Esophagus squamous epithelium (tissue), 5 donors: ENCODE data around the gene PECR. TPM values are rescaled to one million over a fixed set of nuclear protein-coding genes. Genes with fewer than 3 reads are reported as not detected.

ENCODE experiments used
- DNase-seq: peaks from one replicate; lab custom pipeline; 2025; lab: John Stamatoyannopoulos, UW
- H3K27ac ChIP-seq, 4 donors: fragments of 200-600 bp; sonication (generic); one replicate each; pipeline ENCODE4 v1.5.1; 2016 to 2019; ENCODE audit warnings: mild to moderate bottlenecking in 1 of 4
- H3K27me3 ChIP-seq, 4 donors: fragments of 200-600 bp; sonication (generic); 1 replicate in 3 of 4; 2 replicates in 1 of 4; pipeline versions ENCODE4 v1.5.1 to v1.6.0; 2017 to 2021; ENCODE audit warnings: antibody characterized with exemption in 1 of 4
- H3K36me3 ChIP-seq, 3 donors: fragments of 200-600 bp; sonication (generic); one replicate each; pipeline ENCODE4 v1.5.1; 2016 to 2019
- H3K4me1 ChIP-seq, 3 donors: fragments of 200-600 bp; sonication (generic); one replicate each; pipeline ENCODE4 v1.5.1; 2017 to 2019
- H3K4me3 ChIP-seq, 4 donors: fragments of 200-600 bp; sonication (generic); 1 replicate in 3 of 4; 2 replicates in 1 of 4; pipeline ENCODE4 v1.5.1; 2016 to 2019; ENCODE audit warnings: mild to moderate bottlenecking in 2 of 4, moderate library complexity in 1 of 4
- H3K9me3 ChIP-seq, 3 donors: fragments of 200-600 bp; sonication (generic); one replicate each; pipeline ENCODE4 v1.5.1; 2016 to 2019
- CTCF ChIP-seq, 6 experiments: fragments of 450-650 bp in 4 of 6; fragments of 200-600 bp in 2 of 6; sonication (generic) in 2 of 6; IDR thresholded peaks; one replicate each; pipeline ENCODE4 v1.5.1; 2016 to 2019; ENCODE audit warnings: antibody characterized with exemption in 6 of 6, mild to moderate bottlenecking in 4 of 6, moderate library complexity in 4 of 6
- POLR2A ChIP-seq, 4 donors: fragments of 450-650 bp; IDR thresholded peaks; one replicate each; pipeline ENCODE4 v1.6.1; 2017; ENCODE audit warnings: antibody characterized with exemption in 4 of 4, mild to moderate bottlenecking in 4 of 4, moderate library complexity in 3 of 4
- WGBS, 2 donors: methylation state at CpG; one replicate each; pipeline ENCODE4 v1.1.5; 2018; 5-methylcytosine and 5-hydroxymethylcytosine counted together
- intact Hi-C: fragments of 100-400 bp; cut with DNase I; formaldehyde crosslinking; loops from one replicate; pipeline ENCODE4 v1.15.0; 2022
- total RNA-seq, 4 donors: library from RNA; depleted of rRNA; stranded (reverse); fragments of >200 nt; gene quantifications; one replicate each; pipeline ENCODE4 v1.1.0, GENCODE V29; 2016
- donor health status: DM: yes; HTN: yes; CAD: no.

The PECR gene
- total RNA-seq, 4 donors from 2014 or later = 1.5 to 6.8 (median 5.1) TPM

GRCh38 chr2:216044883-216045486 lies 36.6 kb downstream of the PECR start:
- no peak for TF ChIP-seq POLR2A (IDR thresholded peaks at IDR 0.05)
- TF ChIP-seq CTCF (IDR thresholded peaks at IDR 0.05) = no peak
- no peak overlapping the region for H3K4me3 ChIP-seq
- peaks cover 0 to 52% (median 0%) of the 10 kb centered on the region in 3 donors for H3K36me3 ChIP-seq
- H3K27ac ChIP-seq = no peak overlapping the region
- no peaks in the 10 kb centered on the region for H3K4me1 ChIP-seq
- WGBS, 2 donors = 74 to 82% methylated on average over 5 of the region's 5 CpGs
- no peaks in the 10 kb centered on the region for H3K27me3 ChIP-seq
- no peak for DNase-seq
- intact Hi-C loops = no loop called here
- no peaks in the 10 kb centered on the region for H3K9me3 ChIP-seq

- Histone ChIP-seq H3K9me3 (no peaks in the 10 kb centered on the region), H3K27ac (no peak overlapping the region), H3K36me3 (peaks cover 0 to 59% (median 0%) of the 10 kb centered on the region in 3 donors), H3K4me3 (no peak overlapping the region), H3K4me1 (no peaks in the 10 kb centered on the region), H3K27me3 (no peaks in the 10 kb centered on the region)
- DNase-seq = no peak
- TF ChIP-seq POLR2A (IDR thresholded peaks at IDR 0.05) (no peak), CTCF (IDR thresholded peaks at IDR 0.05) (no peak)
- intact Hi-C loops = no loop called here
- WGBS, 2 donors = 83 to 87% methylated on average over 5 of the region's 5 CpGs
Measured at GRCh38 chr2:216043949-216044348, 37.7 kb downstream of the PECR start.

- no peak overlapping the region for H3K27ac ChIP-seq
- H3K4me1 ChIP-seq = no peaks in the 10 kb centered on the region
- no peaks in the 10 kb centered on the region for H3K9me3 ChIP-seq
- H3K36me3 ChIP-seq = peaks cover 0 to 68% (median 0%) of the 10 kb centered on the region in 3 donors
- H3K4me3 ChIP-seq = no peak overlapping the region
- no peak for TF ChIP-seq CTCF (IDR thresholded peaks at IDR 0.05)
- no peak for TF ChIP-seq POLR2A (IDR thresholded peaks at IDR 0.05)
- H3K27me3 ChIP-seq = no peaks in the 10 kb centered on the region
- DNase-seq = no peak
- intact Hi-C loops = no loop called here
- 92 to 96% methylated on average over 2 of the region's 2 CpGs for WGBS, 2 donors
Measured at GRCh38 chr2:216041438-216041837, 40.2 kb downstream of the PECR start.

GRCh38 chr2:216039918-216040317 lies 41.7 kb downstream of the PECR start:
- 85 to 87% methylated on average over 3 of the region's 3 CpGs for WGBS, 2 donors
- H3K4me3 ChIP-seq = no peak overlapping the region
- DNase-seq = no peak
- no peak overlapping the region for H3K27ac ChIP-seq
- TF ChIP-seq CTCF (IDR thresholded peaks at IDR 0.05) (no peak), POLR2A (IDR thresholded peaks at IDR 0.05) (no peak)
- no peaks in the 10 kb centered on the region for H3K4me1 ChIP-seq
- no peaks in the 10 kb centered on the region for H3K9me3 ChIP-seq
- intact Hi-C loops = no loop called here
- H3K36me3 ChIP-seq = peaks cover 0 to 71% (median 0%) of the 10 kb centered on the region in 3 donors
- H3K27me3 ChIP-seq = no peaks in the 10 kb centered on the region

- intact Hi-C loops = no loop called here
- peaks cover 0 to 10% (median 2%) of the 10 kb centered on the region in 3 donors for H3K4me1 ChIP-seq
- no peak overlapping the region for H3K27ac ChIP-seq
- DNase-seq = no peak
- H3K27me3 ChIP-seq = no peaks in the 10 kb centered on the region
- no peaks in the 10 kb centered on the region for H3K9me3 ChIP-seq
- H3K36me3 ChIP-seq = peaks cover 0 to 31% (median 0%) of the 10 kb centered on the region in 3 donors
- peak; percentile 79 to 92 (median 84) for TF ChIP-seq CTCF (IDR thresholded peaks at IDR 0.05)
- TF ChIP-seq POLR2A (IDR thresholded peaks at IDR 0.05) = no peak
- H3K4me3 ChIP-seq = no peak overlapping the region
- 60 to 93% methylated on average over 1 of the region's 1 CpG for WGBS, 2 donors
Measured at GRCh38 chr2:216034065-216034464, 47.5 kb downstream of the PECR start.
